ENCODE measurements around the gene FYN. TPM values are rescaled to one million over a fixed set of nuclear protein-coding genes. Genes with fewer than 3 reads are reported as not detected.

The FYN gene
- total and polyA plus RNA-seq, 2 of the 8 experiments (the other 6 are each of a cell fraction or from before 2014, with no cell fraction given) = 46.8 to 97.2 TPM

DNA sequence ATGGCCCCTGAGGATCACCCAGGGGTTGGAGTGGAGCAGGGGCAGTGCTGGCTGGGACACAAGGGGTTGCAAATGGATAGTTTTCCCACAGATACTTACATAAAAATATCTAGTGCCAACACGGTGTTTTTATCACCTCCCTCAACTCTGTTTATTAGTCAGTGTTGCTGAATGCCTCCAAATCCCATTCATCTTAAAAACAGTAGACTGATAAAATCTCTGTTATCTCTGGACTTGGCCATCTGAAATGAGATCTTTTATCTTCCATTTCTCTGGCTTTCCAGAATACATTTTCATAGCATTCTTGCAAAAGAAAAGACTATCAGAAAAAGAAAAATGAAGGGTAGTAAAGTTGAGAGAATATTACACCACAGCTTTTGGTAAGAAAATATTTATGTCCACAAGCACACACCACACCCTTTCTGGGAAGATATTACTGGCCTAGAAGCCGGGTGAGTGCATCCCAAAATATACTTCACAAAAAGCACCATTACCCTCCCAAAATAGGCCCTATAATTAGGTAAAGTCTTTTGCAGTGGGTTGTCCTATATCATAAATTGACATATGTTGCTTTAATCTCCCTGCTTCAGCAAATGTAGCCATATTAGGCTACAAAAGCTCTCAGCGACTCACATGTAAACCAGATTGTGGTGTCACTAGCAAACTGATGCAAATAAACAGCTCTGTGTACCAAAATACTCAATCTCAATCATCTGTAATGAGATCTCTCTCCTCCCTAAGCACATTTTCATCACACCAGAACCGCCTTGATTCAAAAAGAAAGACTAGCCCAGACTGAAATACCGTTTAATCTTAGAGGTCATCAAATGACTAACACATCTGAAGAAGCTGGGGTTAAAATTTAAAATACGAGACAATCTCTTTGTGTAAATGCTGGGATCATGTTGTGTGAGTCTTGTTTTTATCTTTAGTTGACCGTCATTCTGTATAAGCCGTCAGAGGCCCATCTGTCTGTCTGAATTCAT is 96.7 kb downstream of the FYN start (continued):
- TF ChIP-seq CEBPB (IDR thresholded peaks at IDR 0.05; ENCODE audit: low read depth, low read length) = no peak
- TF ChIP-seq TAF7 (optimal IDR thresholded peaks at IDR 0.05; ENCODE audit: borderline replicate concordance, low read depth, low read length) = no peak
- TF ChIP-seq, protein P1, sequence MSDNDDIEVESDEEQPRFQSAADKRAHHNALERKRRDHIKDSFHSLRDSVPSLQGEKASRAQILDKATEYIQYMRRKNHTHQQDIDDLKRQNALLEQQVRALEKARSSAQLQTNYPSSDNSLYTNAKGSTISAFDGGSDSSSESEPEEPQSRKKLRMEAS (IDR thresholded peaks at IDR 0.05) = no peak
- TF ChIP-seq GABPA (IDR thresholded peaks at IDR 0.05; ENCODE audit: borderline replicate concordance, insufficient read depth, low read length) = no peak
